Activated CD4-positive, alpha-beta T cell treated with anti-CD3 and anti-CD28 coated beads for 48 hours (primary cell): ENCODE results near the gene TSSC4.

Experiments
- DNase-seq: peaks from one replicate; pipeline ENCODE4 v3.0.0-alpha.2; 2020

The TSSC4 gene

DNA sequence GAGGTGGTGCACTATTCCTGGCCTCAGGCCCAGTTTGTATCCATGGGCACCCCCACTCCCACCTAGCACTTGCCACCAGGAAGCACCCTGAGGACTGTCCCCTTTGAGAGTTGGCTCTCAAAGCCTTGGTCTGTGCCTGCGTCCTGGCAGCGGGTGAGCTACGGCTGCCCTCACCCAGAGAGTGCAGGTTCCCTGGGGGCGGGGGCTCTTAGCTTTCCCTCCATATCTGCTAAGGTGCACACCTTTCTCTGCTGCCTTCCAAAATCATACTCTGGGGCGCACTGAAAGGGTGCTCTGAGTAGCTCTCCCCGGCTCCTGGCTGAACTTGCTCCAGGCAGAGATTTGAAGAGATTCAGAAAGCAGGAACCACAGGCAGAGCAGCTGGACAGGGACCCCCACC, 51.4 kb downstream of the TSSC4 start:
- DNase-seq, result no peak

DNA sequence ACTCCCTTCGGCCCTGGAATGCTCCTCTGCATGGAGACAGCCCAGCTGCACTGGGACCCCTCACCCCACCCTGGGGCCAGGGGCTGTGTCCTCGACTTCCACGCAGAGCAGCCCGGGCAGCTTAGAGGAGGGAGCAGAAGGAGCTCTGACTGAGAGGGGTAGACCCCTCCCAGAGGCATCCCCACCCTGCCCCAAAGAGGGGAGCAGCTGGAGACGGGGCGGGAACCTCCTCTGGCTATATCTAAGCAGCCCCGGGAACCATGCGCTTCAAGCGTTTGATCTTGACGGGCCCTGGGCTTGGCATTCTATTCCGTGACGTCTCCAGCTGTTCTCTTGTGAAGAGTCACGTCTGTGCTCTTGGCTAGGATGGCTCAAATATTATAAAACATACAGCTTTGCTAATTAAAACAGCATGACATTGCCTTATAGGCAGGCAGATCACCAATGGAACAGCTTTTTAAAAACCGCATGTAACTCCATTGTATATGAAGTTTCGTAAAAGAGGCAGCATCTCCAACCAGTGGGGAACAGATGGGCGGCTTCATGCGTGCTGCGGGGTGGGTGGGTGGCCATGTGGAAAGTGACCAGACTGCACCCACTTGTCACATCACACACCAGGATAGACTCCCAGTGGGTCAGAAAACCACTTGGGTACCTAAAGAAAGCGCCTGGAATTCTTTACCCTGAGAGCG, 51.9 kb downstream of the TSSC4 start:
- DNase-seq, result no peak

- no peak for DNase-seq
Measured at GRCh38 chr11:2453436-2453835, 52.9 kb downstream of the TSSC4 start.
